ENCODE data around the gene ZIC4. TPM values are rescaled to one million over a fixed set of nuclear protein-coding genes. Genes with fewer than 3 reads are reported as not detected.

The ZIC4 gene
- polyA plus RNA-seq, 4 donors: 0.03 TPM; not detected in 3

- Histone ChIP-seq H3K36me3 (ENCODE audit: control insufficient read depth in 3 of 3, insufficient read depth in 2 of 3, low read depth in 1 of 3, low read length in 3 of 3) (no peaks in the 10 kb centered on the region), H3K4me3 (ENCODE audit: low read depth in 1 of 3, low read length in 3 of 3) (no peak overlapping the region), H3K27ac (ENCODE audit: low read depth in 1 of 3, low read length in 2 of 3) (no peak overlapping the region), H3K9me3 (ENCODE audit: control insufficient read depth in 2 of 2, insufficient read depth in 1 of 2, low read depth in 1 of 2, low read length in 1 of 2) (peaks cover 0 to 5% of the 10 kb centered on the region in 2 donors), H3K4me1 (ENCODE audit: control insufficient read depth in 3 of 3, insufficient read depth in 2 of 3, low read depth in 1 of 3, low read length in 2 of 3) (no peaks in the 10 kb centered on the region), H3K27me3 (ENCODE audit: control insufficient read depth in 3 of 3, insufficient read depth in 3 of 3, low read length in 3 of 3) (peaks cover 4 to 82% (median 44%) of the 10 kb centered on the region in 3 donors)
- FAIRE-seq: no peak
- no peak for DNase-seq
- 5 to 6% (median 5%) methylated on average over 16 of the region's 16 CpGs for WGBS, 3 donors
Measured at GRCh38 chr3:147368561-147369221, 37.7 kb downstream of the ZIC4 start.

- Histone ChIP-seq H3K9me3 (ENCODE audit: control insufficient read depth in 2 of 2, insufficient read depth in 1 of 2, low read depth in 1 of 2, low read length in 1 of 2) (peaks cover 0 to 2% of the 10 kb centered on the region in 2 donors), H3K27me3 (ENCODE audit: control insufficient read depth in 3 of 3, insufficient read depth in 3 of 3, low read length in 3 of 3) (peaks cover 4 to 81% (median 40%) of the 10 kb centered on the region in 3 donors)
- WGBS, 3 donors: 5 to 12% (median 6%) methylated on average over 2 of the region's 2 CpGs
Measured at GRCh38 chr3:147368151-147368550, 38.2 kb downstream of the ZIC4 start.

GRCh38 chr3:147367676-147368075, 38.7 kb downstream of the ZIC4 start:
- no peaks in the 10 kb centered on the region for H3K4me1 ChIP-seq (ENCODE audit: control insufficient read depth in 3 of 3, insufficient read depth in 2 of 3, low read depth in 1 of 3, low read length in 2 of 3)
- FAIRE-seq: no peak
- peaks cover 4 to 78% (median 40%) of the 10 kb centered on the region in 3 donors for H3K27me3 ChIP-seq (ENCODE audit: control insufficient read depth in 3 of 3, insufficient read depth in 3 of 3, low read length in 3 of 3)
- peaks cover 0 to 2% of the 10 kb centered on the region in 2 donors for H3K9me3 ChIP-seq (ENCODE audit: control insufficient read depth in 2 of 2, insufficient read depth in 1 of 2, low read depth in 1 of 2, low read length in 1 of 2)
- H3K4me3 ChIP-seq (ENCODE audit: low read depth in 1 of 3, low read length in 3 of 3): no peak overlapping the region
- DNase-seq: no peak
- no peaks in the 10 kb centered on the region for H3K36me3 ChIP-seq (ENCODE audit: control insufficient read depth in 3 of 3, insufficient read depth in 2 of 3, low read depth in 1 of 3, low read length in 3 of 3)
- no peak overlapping the region for H3K27ac ChIP-seq (ENCODE audit: low read depth in 1 of 3, low read length in 2 of 3)
- 8 to 13% (median 11%) methylated on average over 1 of the region's 1 CpG for WGBS, 3 donors

More at GRCh38 chr3:147368151-147368550, 38.2 kb downstream of the ZIC4 start:
- Histone ChIP-seq H3K27ac (ENCODE audit: low read depth in 1 of 3, low read length in 2 of 3) (no peak overlapping the region), H3K4me3 (ENCODE audit: low read depth in 1 of 3, low read length in 3 of 3) (no peak overlapping the region), H3K4me1 (ENCODE audit: control insufficient read depth in 3 of 3, insufficient read depth in 2 of 3, low read depth in 1 of 3, low read length in 2 of 3) (no peaks in the 10 kb centered on the region), H3K36me3 (ENCODE audit: control insufficient read depth in 3 of 3, insufficient read depth in 2 of 3, low read depth in 1 of 3, low read length in 3 of 3) (no peaks in the 10 kb centered on the region)
- no peak for DNase-seq
- no peak for FAIRE-seq

- 30 to 46% (median 43%) methylated on average over 6 of the region's 6 CpGs for WGBS, 3 donors
- Histone ChIP-seq H3K27me3 (ENCODE audit: control insufficient read depth in 3 of 3, insufficient read depth in 3 of 3, low read length in 3 of 3) (peaks cover 0 to 73% (median 33%) of the 10 kb centered on the region in 3 donors), H3K36me3 (ENCODE audit: control insufficient read depth in 3 of 3, insufficient read depth in 2 of 3, low read depth in 1 of 3, low read length in 3 of 3) (no peaks in the 10 kb centered on the region), H3K27ac (ENCODE audit: low read depth in 1 of 3, low read length in 2 of 3) (no peak overlapping the region), H3K4me3 (ENCODE audit: low read depth in 1 of 3, low read length in 3 of 3) (no peak overlapping the region), H3K9me3 (ENCODE audit: control insufficient read depth in 2 of 2, insufficient read depth in 1 of 2, low read depth in 1 of 2, low read length in 1 of 2) (peaks cover 0 to 2% of the 10 kb centered on the region in 2 donors), H3K4me1 (ENCODE audit: control insufficient read depth in 3 of 3, insufficient read depth in 2 of 3, low read depth in 1 of 3, low read length in 2 of 3) (no peaks in the 10 kb centered on the region)
- no peak for FAIRE-seq
- DNase-seq: no peak
Measured at GRCh38 chr3:147365196-147366115, 40.9 kb downstream of the ZIC4 start.

GRCh38 chr3:147364771-147365170, 41.6 kb downstream of the ZIC4 start:
- FAIRE-seq: no peak
- 32 to 50% (median 34%) methylated on average over 1 of the region's 1 CpG for whole genome bisulfite sequencing, 3 donors

GRCh38 chr3:147361454-147362420, 44.6 kb downstream of the ZIC4 start:
- Histone ChIP-seq H3K4me3 (ENCODE audit: low read depth in 1 of 3, low read length in 3 of 3) (no peak overlapping the region), H3K4me1 (ENCODE audit: control insufficient read depth in 3 of 3, insufficient read depth in 2 of 3, low read depth in 1 of 3, low read length in 2 of 3) (no peaks in the 10 kb centered on the region), H3K36me3 (ENCODE audit: control insufficient read depth in 3 of 3, insufficient read depth in 2 of 3, low read depth in 1 of 3, low read length in 3 of 3) (no peaks in the 10 kb centered on the region), H3K27ac (ENCODE audit: low read depth in 1 of 3, low read length in 2 of 3) (no peak overlapping the region), H3K27me3 (ENCODE audit: control insufficient read depth in 3 of 3, insufficient read depth in 3 of 3, low read length in 3 of 3) (peaks cover 0 to 81% (median 48%) of the 10 kb centered on the region in 3 donors), H3K9me3 (ENCODE audit: control insufficient read depth in 2 of 2, insufficient read depth in 1 of 2, low read depth in 1 of 2, low read length in 1 of 2) (peaks cover 0 to 3% of the 10 kb centered on the region in 2 donors)
- DNase-seq (peak in 1 of 2 donors; percentile 13), FAIRE-seq (no peak)
- WGBS, 3 donors: 11 to 13% (median 12%) methylated on average over 12 of the region's 12 CpGs

More at GRCh38 chr3:147364771-147365170, 41.6 kb downstream of the ZIC4 start:
- Histone ChIP-seq H3K36me3 (ENCODE audit: control insufficient read depth in 3 of 3, insufficient read depth in 2 of 3, low read depth in 1 of 3, low read length in 3 of 3) (no peaks in the 10 kb centered on the region), H3K4me1 (ENCODE audit: control insufficient read depth in 3 of 3, insufficient read depth in 2 of 3, low read depth in 1 of 3, low read length in 2 of 3) (no peaks in the 10 kb centered on the region), H3K9me3 (ENCODE audit: control insufficient read depth in 2 of 2, insufficient read depth in 1 of 2, low read depth in 1 of 2, low read length in 1 of 2) (peaks cover 0 to 2% of the 10 kb centered on the region in 2 donors), H3K4me3 (ENCODE audit: low read depth in 1 of 3, low read length in 3 of 3) (no peak overlapping the region), H3K27ac (ENCODE audit: low read depth in 1 of 3, low read length in 2 of 3) (no peak overlapping the region), H3K27me3 (ENCODE audit: control insufficient read depth in 3 of 3, insufficient read depth in 3 of 3, low read length in 3 of 3) (peaks cover 0 to 73% (median 35%) of the 10 kb centered on the region in 3 donors)
- DNase-seq: no peak

- no peaks in the 10 kb centered on the region for H3K4me1 ChIP-seq (ENCODE audit: control insufficient read depth in 3 of 3, insufficient read depth in 2 of 3, low read depth in 1 of 3, low read length in 2 of 3)
- WGBS, 3 donors: 8 to 9% (median 9%) methylated on average over 21 of the region's 21 CpGs
- peaks cover 0 to 89% (median 55%) of the 10 kb centered on the region in 3 donors for H3K27me3 ChIP-seq (ENCODE audit: control insufficient read depth in 3 of 3, insufficient read depth in 3 of 3, low read length in 3 of 3)
- peaks cover 0 to 3% of the 10 kb centered on the region in 2 donors for H3K9me3 ChIP-seq (ENCODE audit: control insufficient read depth in 2 of 2, insufficient read depth in 1 of 2, low read depth in 1 of 2, low read length in 1 of 2)
- no peaks in the 10 kb centered on the region for H3K36me3 ChIP-seq (ENCODE audit: control insufficient read depth in 3 of 3, insufficient read depth in 2 of 3, low read depth in 1 of 3, low read length in 3 of 3)
- no peak overlapping the region for H3K4me3 ChIP-seq (ENCODE audit: low read depth in 1 of 3, low read length in 3 of 3)
- H3K27ac ChIP-seq (ENCODE audit: low read depth in 1 of 3, low read length in 2 of 3): no peak overlapping the region
- DNase-seq (no peak), FAIRE-seq (no peak)
Measured at GRCh38 chr3:147360646-147361453, 45.5 kb downstream of the ZIC4 start.

All from small intestine (tissue), 7 donors.